B cell (primary cell): Measurements from ENCODE around the gene DAP. TPM values are rescaled to one million over a fixed set of nuclear protein-coding genes. Genes with fewer than 3 reads are reported as not detected.

Experiments
- ATAC-seq: fragments of 200-7000 bp; cut with Tn5 transposase; one replicate; pipeline ENCODE4 v1.10.0; 2021; ENCODE audit warnings: low read depth, mild to moderate bottlenecking, moderate number of reproducible peaks, moderate library complexity
- CTCF ChIA-PET: fragments of 350-600 bp; sonication (Branson Sonifier 250); formaldehyde crosslinking; loops from one replicate; lab custom pipeline; 2021; ENCODE audit warnings: antibody characterized with exemption, inconsistent platforms; lab: Charles Lee
- POLR2A ChIA-PET: fragments of 350-600 bp; sonication (Branson Sonifier 250); formaldehyde crosslinking; loops from one replicate; lab custom pipeline; 2021; ENCODE audit warnings: antibody characterized with exemption; lab: Charles Lee
- DNase-seq: peaks from one replicate; pipeline ENCODE4 v3.0.0; 2013
- H2AFZ ChIP-seq: 2 replicates; pipeline ENCODE4 v1.6.1; 2012; ENCODE audit warnings: mild to moderate bottlenecking, low read depth, low read length; ENCODE audit not compliant: insufficient read depth, poor library complexity, severe bottlenecking
- H3K27ac ChIP-seq, 2 donors: 1 replicate in 1 of 2; 2 replicates in 1 of 2; pipeline ENCODE4 v1.5.1; 2012 to 2013; ENCODE audit warnings: low read length in 2 of 2, mild to moderate bottlenecking in 2 of 2, moderate library complexity in 1 of 2
- H3K27me3 ChIP-seq, 4 experiments: fragments of 200-600 bp in 1 of 4; sonication (generic) in 1 of 4; replicated peaks in 1 of 4; 1 replicate in 2 of 4; 2 replicates in 2 of 4; pipeline versions ENCODE4 v1.6.1 to v1.7.0; 2013 to 2016; ENCODE audit warnings: low read length in 3 of 4, mild to moderate bottlenecking in 2 of 4, mixed read lengths in 1 of 4, moderate library complexity in 1 of 4; ENCODE audit not compliant: insufficient read depth in 4 of 4, control insufficient read depth in 3 of 4; ENCODE audit errors: control extremely low read depth in 1 of 4
- H3K36me3 ChIP-seq, 2 experiments: replicated peaks in 1 of 2; 1 replicate in 1 of 2; 2 replicates in 1 of 2; pipeline versions ENCODE4 v1.6.1 to v1.7.1; 2013; ENCODE audit warnings: low read length in 1 of 2; ENCODE audit not compliant: insufficient read depth in 2 of 2, control insufficient read depth in 1 of 2; ENCODE audit errors: control extremely low read depth in 1 of 2, extremely low read depth in 1 of 2
- H3K4me1 ChIP-seq, 2 donors: fragments of 200-600 bp in 1 of 2; sonication (generic) in 1 of 2; 1 replicate in 1 of 2; 2 replicates in 1 of 2; pipeline versions ENCODE4 v1.5.1 to v1.6.1; 2013 to 2017; ENCODE audit warnings: low read length in 2 of 2; ENCODE audit not compliant: control insufficient read depth in 2 of 2, insufficient read depth in 2 of 2
- H3K4me2 ChIP-seq: replicated peaks from 2 replicates; pipeline ENCODE3; 2012; ENCODE audit warnings: mild to moderate bottlenecking, low read depth, low read length; ENCODE audit not compliant: poor library complexity, severe bottlenecking
- H3K4me3 ChIP-seq, 5 experiments: fragments of 200-600 bp in 1 of 5; sonication (generic) in 1 of 5; 1 replicate in 3 of 5; 2 replicates in 2 of 5; pipeline versions ENCODE4 v1.5.1 to v1.7.0; 2011 to 2016; ENCODE audit warnings: low read length in 4 of 5, mild to moderate bottlenecking in 4 of 5, low read depth in 2 of 5, control low read depth in 1 of 5, moderate library complexity in 1 of 5; ENCODE audit not compliant: insufficient read depth in 1 of 5; ENCODE audit errors: control extremely low read depth in 1 of 5, extremely low read depth in 1 of 5
- H3K79me2 ChIP-seq: fragments of 200-600 bp; sonication (generic); one replicate; pipeline ENCODE4 v1.6.0; 2016; ENCODE audit warnings: low read length; ENCODE audit not compliant: control insufficient read depth, insufficient read depth
- H3K9ac ChIP-seq: fragments of 200-600 bp; sonication (generic); 2 replicates; pipeline ENCODE4 v1.6.1; 2017; ENCODE audit warnings: mild to moderate bottlenecking, low read length, moderate library complexity
- H3K9me3 ChIP-seq, 3 donors: one replicate each; pipeline versions ENCODE4 v1.6.1 to v1.7.1; 2013; ENCODE audit warnings: low read length in 2 of 3; ENCODE audit not compliant: control insufficient read depth in 2 of 3, insufficient read depth in 1 of 3; ENCODE audit errors: control extremely low read depth in 1 of 3
- H4K20me1 ChIP-seq: 2 replicates; pipeline ENCODE4 v1.6.0; 2012; ENCODE audit warnings: mild to moderate bottlenecking, low read length; ENCODE audit not compliant: insufficient read depth, control insufficient read depth, poor library complexity, severe bottlenecking
- H3K27ac Mint-ChIP-seq: one replicate; pipeline ENCODE4 v1.8.0; 2021; ENCODE audit warnings: mixed read lengths
- H3K27me3 Mint-ChIP-seq: one replicate; pipeline ENCODE4 v1.8.0; 2021; ENCODE audit warnings: mixed read lengths
- H3K4me1 Mint-ChIP-seq: one replicate; pipeline ENCODE4 v1.8.0; 2021; ENCODE audit warnings: mixed read lengths
- H3K4me3 Mint-ChIP-seq: one replicate; pipeline ENCODE4 v1.8.0; 2021; ENCODE audit warnings: mixed read lengths
- H3K9me3 Mint-ChIP-seq: one replicate; pipeline ENCODE4 v1.8.0; 2022; ENCODE audit warnings: mixed read lengths; ENCODE audit not compliant: insufficient read depth
- CTCF ChIP-seq: fragments of 200-600 bp; IDR thresholded peaks from one replicate; pipeline ENCODE4 v1.8.0; 2022; ENCODE audit warnings: antibody characterized with exemption, mild to moderate bottlenecking
- EZH2 ChIP-seq: IDR thresholded peaks from 2 replicates; pipeline ENCODE4 v1.6.1; 2012; ENCODE audit warnings: borderline replicate concordance, low read depth, mild to moderate bottlenecking, moderate library complexity, low read length; ENCODE audit not compliant: insufficient read depth, poor library complexity, severe bottlenecking
- WGBS: methylation state at CpG from one replicate; pipeline ENCODE4 v1.1.5; 2013; ENCODE audit warnings: missing lambda C conversion rate; ENCODE audit not compliant: insufficient coverage; 5-methylcytosine and 5-hydroxymethylcytosine counted together
- intact Hi-C: fragments of 100-400 bp; cut with micrococcal nuclease; formaldehyde crosslinking; loops from one replicate; pipeline ENCODE4 v1.10.0; 2022
- polyA plus RNA-seq: library from polyadenylated mRNA; depleted of rRNA; stranded (reverse); fragments of >200 nt; gene quantifications from 2 replicates; pipeline ENCODE4 v1.2.3, GENCODE V29; 2012
- total RNA-seq, 2 donors: library from RNA; stranded (reverse); fragments of 120-200 nt in 1 of 2; gene quantifications; 1 replicate in 1 of 2; 2 replicates in 1 of 2; pipeline versions ENCODE4 v1.2.3 to v1.2.4, GENCODE V29; 2013 to 2022

The DAP gene
- total and polyA plus RNA-seq, 2 donors (not counting 1 experiment from before 2014, with no cell fraction given), result 42.6 to 49.8 TPM

DNA sequence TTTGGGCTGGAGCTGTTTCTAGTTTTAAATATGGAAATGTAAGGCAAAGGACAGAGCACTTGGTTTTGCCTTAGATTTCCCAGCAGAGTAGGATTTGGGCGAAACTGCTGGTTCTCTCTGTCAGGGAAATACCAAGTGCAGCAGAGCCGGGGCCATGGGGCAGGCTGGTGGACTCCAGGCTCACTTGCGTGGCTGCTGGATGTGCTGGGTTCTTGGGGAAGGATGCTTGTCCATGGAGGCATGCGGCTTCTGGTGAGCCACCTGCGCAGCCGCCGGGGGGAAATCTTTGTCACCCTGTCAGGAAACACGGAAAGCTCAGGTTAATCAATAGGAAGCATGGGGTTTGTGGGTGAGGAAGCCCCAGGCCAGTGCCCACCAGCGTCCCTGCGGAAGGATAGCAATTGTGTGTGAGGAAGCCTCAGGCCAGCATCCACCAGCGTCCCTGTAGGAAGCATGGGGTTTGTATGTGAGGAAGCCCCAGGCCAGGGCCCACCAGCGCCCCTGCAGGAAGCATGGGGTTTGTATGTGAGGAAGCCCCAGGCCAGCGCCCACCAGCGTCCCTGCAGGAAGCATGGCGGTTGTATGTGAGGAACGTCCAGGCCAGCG is 80.1 kb downstream of the DAP start:
- POLR2A ChIA-PET, result no interaction called here
- DNase-seq, result no peak
- CTCF ChIA-PET, result no interaction called here
- peaks cover 14% of the 10 kb centered on the region for H3K4me1 Mint-ChIP-seq
- Histone ChIP-seq H3K9ac (no peak overlapping the region), H2AFZ (no peak overlapping the region), H3K4me1 (peaks cover 0 to 5% of the 10 kb centered on the region in 2 donors), H3K27ac (no peak overlapping the region), H3K36me3 (peaks cover 2 to 61% of the 10 kb centered on the region in 2 experiments), H3K9me3 (peaks cover 0 to 8% (median 0%) of the 10 kb centered on the region in 3 donors), H3K27me3 (no peaks in the 10 kb centered on the region), H3K79me2 (no peaks in the 10 kb centered on the region), H3K4me2 (no peak overlapping the region), H4K20me1 (no peaks in the 10 kb centered on the region), H3K4me3 (no peak overlapping the region)
- intact Hi-C loops, result no loop called here
- TF ChIP-seq CTCF, result no peak
- TF ChIP-seq EZH2, result no peak
- no peak overlapping the region for H3K4me3 Mint-ChIP-seq
- WGBS, result 88% methylated on average over 17 of the region's 17 CpGs
- ATAC-seq, result no peak
- H3K9me3 Mint-ChIP-seq, result peaks cover 2% of the 10 kb centered on the region
- H3K27ac Mint-ChIP-seq, result no peak overlapping the region
- H3K27me3 Mint-ChIP-seq, result no peaks in the 10 kb centered on the region

DNA sequence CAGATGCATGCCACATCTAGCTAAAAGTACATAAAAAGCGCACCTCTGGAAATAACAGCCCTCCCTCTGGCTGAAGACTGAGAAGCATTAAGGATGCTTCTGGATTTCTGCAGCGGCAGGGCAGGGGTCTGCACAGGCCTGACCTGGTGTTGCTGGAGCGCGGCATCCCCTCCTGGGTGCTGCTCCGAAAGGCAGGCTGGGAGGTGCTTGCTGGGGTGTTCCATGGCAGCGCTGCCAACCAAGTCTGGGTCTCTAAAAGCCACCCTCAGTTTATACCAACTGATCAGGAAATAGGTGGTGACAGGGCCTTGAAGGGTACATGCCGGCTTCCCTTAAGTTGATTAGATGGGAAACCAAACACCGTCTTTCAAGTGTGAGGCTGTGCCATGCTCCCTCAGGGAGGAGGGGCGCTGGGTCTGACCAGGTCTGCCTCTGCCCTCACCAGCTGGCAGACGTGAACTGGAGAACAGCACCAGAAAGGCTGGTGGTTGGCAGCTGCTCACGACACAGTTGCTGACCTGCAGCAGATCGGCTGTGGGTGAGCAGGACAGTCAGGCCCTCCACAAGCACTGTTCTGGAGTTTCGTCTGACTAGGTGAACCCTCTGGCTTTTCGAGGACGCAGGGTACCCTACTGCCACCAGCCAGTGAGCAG is 81.6 kb downstream of the DAP start:
- H3K4me3 ChIP-seq, result no peak overlapping the region
- ATAC-seq, result no peak
- peaks cover 2% of the 10 kb centered on the region for H3K4me1 Mint-ChIP-seq
- H3K27ac ChIP-seq, result no peak overlapping the region
- peaks cover 0 to 8% (median 0%) of the 10 kb centered on the region in 3 donors for H3K9me3 ChIP-seq
- intact Hi-C loops, result no loop called here
- peaks cover 2% of the 10 kb centered on the region for H3K9me3 Mint-ChIP-seq
- ChIA-PET POLR2A (no interaction called here), CTCF (interaction anchor here (1.0 kb wide), 1 partner anchor 23 kb away, joined by 3 read pairs; no protein-coding TSS in a partner anchor)
- H3K27me3 ChIP-seq, result no peaks in the 10 kb centered on the region
- no peaks in the 10 kb centered on the region for H4K20me1 ChIP-seq
- H3K36me3 ChIP-seq, result peaks cover 0 to 61% of the 10 kb centered on the region in 2 experiments
- H3K4me2 ChIP-seq, result no peak overlapping the region
- no peaks in the 10 kb centered on the region for H3K27me3 Mint-ChIP-seq
- H3K9ac ChIP-seq, result no peak overlapping the region
- H3K27ac Mint-ChIP-seq, result no peak overlapping the region
- TF ChIP-seq CTCF (no peak), EZH2 (no peak)
- WGBS, result 97% methylated on average over 12 of the region's 15 CpGs
- no peaks in the 10 kb centered on the region for H3K79me2 ChIP-seq
- no peak for DNase-seq
- no peaks in the 10 kb centered on the region for H3K4me1 ChIP-seq
- H3K4me3 Mint-ChIP-seq, result no peak overlapping the region
- H2AFZ ChIP-seq, result no peak overlapping the region
